ENCODE measurements around the gene PIGP.

GRCh38 chr21:37095821-37096220 lies 22.9 kb upstream of the PIGP start:
- TF ChIP-seq, protein P1, sequence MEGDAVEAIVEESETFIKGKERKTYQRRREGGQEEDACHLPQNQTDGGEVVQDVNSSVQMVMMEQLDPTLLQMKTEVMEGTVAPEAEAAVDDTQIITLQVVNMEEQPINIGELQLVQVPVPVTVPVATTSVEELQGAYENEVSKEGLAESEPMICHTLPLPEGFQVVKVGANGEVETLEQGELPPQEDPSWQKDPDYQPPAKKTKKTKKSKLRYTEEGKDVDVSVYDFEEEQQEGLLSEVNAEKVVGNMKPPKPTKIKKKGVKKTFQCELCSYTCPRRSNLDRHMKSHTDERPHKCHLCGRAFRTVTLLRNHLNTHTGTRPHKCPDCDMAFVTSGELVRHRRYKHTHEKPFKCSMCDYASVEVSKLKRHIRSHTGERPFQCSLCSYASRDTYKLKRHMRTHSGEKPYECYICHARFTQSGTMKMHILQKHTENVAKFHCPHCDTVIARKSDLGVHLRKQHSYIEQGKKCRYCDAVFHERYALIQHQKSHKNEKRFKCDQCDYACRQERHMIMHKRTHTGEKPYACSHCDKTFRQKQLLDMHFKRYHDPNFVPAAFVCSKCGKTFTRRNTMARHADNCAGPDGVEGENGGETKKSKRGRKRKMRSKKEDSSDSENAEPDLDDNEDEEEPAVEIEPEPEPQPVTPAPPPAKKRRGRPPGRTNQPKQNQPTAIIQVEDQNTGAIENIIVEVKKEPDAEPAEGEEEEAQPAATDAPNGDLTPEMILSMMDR (IDR thresholded peaks at IDR 0.05; ENCODE audit: low read length), result no peak
- TF ChIP-seq EZH2 (IDR thresholded peaks at IDR 0.05; ENCODE audit: borderline replicate concordance, low read length), result no peak
